Measurements from ENCODE around the gene ZSWIM5. TPM values are rescaled to one million over a fixed set of nuclear protein-coding genes. Genes with fewer than 3 reads are reported as not detected.

Gene ZSWIM5
- total and polyA plus RNA-seq, 11 donors: 0.19 to 1.7 (median 0.81) TPM

- no peaks in the 10 kb centered on the region for H3K9me3 ChIP-seq
- DNase-seq (no peak), ATAC-seq (no peak)
- H3K36me3 ChIP-seq: no peaks in the 10 kb centered on the region
- intact Hi-C loops (cut with DNase I): loop anchor here in 1 of 10 donors (10.0 kb wide), 1 partner anchor 258 kb away; no protein-coding TSS in a partner anchor
- H3K27ac ChIP-seq: no peak overlapping the region
- WGBS, 4 donors: 62 to 88% (median 82%) methylated on average over 2 of the region's 2 CpGs
- no peaks in the 10 kb centered on the region for H3K27me3 ChIP-seq
- H3K4me1 ChIP-seq: peaks cover 0 to 3% (median 0%) of the 10 kb centered on the region in 12 donors
- TF ChIP-seq CTCF (IDR thresholded peaks at IDR 0.05): no peak
- no peak for TF ChIP-seq POLR2A (IDR thresholded peaks at IDR 0.05)
- H3K4me3 ChIP-seq: no peak overlapping the region
Measured at GRCh38 chr1:45146833-45147232, 59.6 kb downstream of the ZSWIM5 start.

DNA sequence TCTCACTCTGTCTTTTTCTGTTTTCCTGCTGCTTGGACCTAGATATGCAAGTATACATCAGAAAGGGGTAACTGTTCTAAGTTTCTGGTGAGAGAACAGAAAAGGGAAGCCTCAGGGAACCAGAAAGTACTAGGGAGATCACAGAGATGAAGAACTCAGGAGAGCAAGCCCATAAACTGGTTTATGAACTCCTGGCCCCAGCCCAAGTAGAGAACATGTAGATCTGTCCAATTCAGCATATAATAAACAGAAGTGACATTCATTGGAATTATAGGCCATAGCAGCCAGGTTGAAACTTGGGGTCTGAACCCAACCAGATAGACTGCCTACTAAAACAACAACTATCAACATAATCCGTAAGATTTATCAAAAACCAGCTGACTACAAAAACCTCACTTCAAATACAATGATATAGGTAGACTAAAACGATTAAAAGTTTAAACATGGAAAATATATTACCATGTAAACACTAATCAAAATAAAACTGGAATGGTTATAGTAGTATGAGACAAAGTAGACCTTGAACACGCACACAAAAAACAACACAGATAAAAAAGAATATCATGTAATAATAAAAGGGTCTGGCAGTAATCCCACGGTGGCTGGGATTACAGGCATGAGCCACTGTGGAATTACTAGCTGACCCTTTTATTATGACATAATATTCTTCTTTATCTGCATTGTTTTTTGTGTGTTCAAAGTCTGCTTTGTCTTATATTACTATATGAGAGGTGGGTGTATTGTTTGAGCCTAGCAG lies 65.0 kb downstream of the ZSWIM5 start:
- no peak for DNase-seq
- TF ChIP-seq CTCF (IDR thresholded peaks at IDR 0.05): no peak
- TF ChIP-seq POLR2A (IDR thresholded peaks at IDR 0.05): no peak
- intact Hi-C loops (cut with DNase I): loop anchor here in 1 of 10 donors (10.0 kb wide), 1 partner anchor 263 kb away; no protein-coding TSS in a partner anchor

GRCh38 chr1:45136984-45137383 lies 69.4 kb downstream of the ZSWIM5 start:
- TF ChIP-seq POLR2A (IDR thresholded peaks at IDR 0.05) (no peak), CTCF (IDR thresholded peaks at IDR 0.05) (no peak)
- WGBS, 4 donors: 86 to 98% (median 93%) methylated on average over 2 of the region's 2 CpGs
- H3K4me1 ChIP-seq: peaks cover 0 to 5% (median 0%) of the 10 kb centered on the region in 12 donors
- H3K9me3 ChIP-seq: no peaks in the 10 kb centered on the region
- H3K27me3 ChIP-seq: no peaks in the 10 kb centered on the region
- DNase-seq: no peak
- intact Hi-C loops (cut with DNase I): no loop called here
- no peak overlapping the region for H3K4me3 ChIP-seq
- no peak for ATAC-seq
- no peaks in the 10 kb centered on the region for H3K36me3 ChIP-seq
- no peak overlapping the region for H3K27ac ChIP-seq

More for the DNA sequence above, 65.0 kb downstream of the ZSWIM5 start:
- Histone ChIP-seq H3K9me3 (no peaks in the 10 kb centered on the region), H3K36me3 (no peaks in the 10 kb centered on the region), H3K4me3 (no peak overlapping the region), H3K27ac (no peak overlapping the region), H3K27me3 (no peaks in the 10 kb centered on the region), H3K4me1 (peaks cover 0 to 3% (median 0%) of the 10 kb centered on the region in 12 donors)
- ATAC-seq: no peak
- 77 to 84% (median 82%) methylated on average over 4 of the region's 4 CpGs for WGBS, 4 donors

DNA sequence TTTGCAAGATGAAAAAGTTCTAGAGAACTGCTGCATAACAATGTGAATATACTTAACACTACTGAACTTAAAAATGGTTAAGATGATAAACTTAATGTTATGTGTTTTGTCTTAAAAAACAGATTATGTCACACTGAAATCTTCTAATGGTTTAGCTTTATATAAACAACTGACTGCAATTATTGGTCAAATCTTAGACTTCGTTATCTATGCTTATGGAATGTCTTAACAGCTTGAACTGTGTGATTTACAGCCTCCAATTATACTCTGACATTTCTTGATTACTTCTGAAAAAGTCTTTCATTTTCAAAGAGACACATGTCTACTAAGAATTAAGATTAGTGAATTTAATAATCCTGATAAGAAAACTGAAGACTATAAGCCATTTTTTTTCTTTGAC lies 71.1 kb downstream of the ZSWIM5 start:
- H3K27me3 ChIP-seq: no peaks in the 10 kb centered on the region
- no peaks in the 10 kb centered on the region for H3K36me3 ChIP-seq
- WGBS, 4 donors: 75 to 91% (median 83%) methylated on average over 1 of the region's 1 CpG
- no peak for TF ChIP-seq CTCF (IDR thresholded peaks at IDR 0.05)
- no peak for TF ChIP-seq POLR2A (IDR thresholded peaks at IDR 0.05)
- H3K27ac ChIP-seq: no peak overlapping the region
- ATAC-seq: no peak
- intact Hi-C loops (cut with DNase I): no loop called here
- DNase-seq: no peak
- H3K4me1 ChIP-seq: peaks cover 0 to 5% (median 0%) of the 10 kb centered on the region in 12 donors
- H3K4me3 ChIP-seq: no peak overlapping the region
- no peaks in the 10 kb centered on the region for H3K9me3 ChIP-seq
